Keratinocyte (primary cell): Measurements from ENCODE around the gene C3orf70. TPM values are rescaled to one million over a fixed set of nuclear protein-coding genes. Genes with fewer than 3 reads are reported as not detected.

Experiments
- DNase-seq: peaks from one replicate; pipeline ENCODE4 v3.0.0-alpha.2; 2011; ENCODE audit warnings: low read depth, missing footprints, low spot score
- FAIRE-seq: peaks from 2 replicates; lab custom pipeline; 2011; peaks lifted over from hg19 to GRCh38; lab: Jason Lieb, UNC
- H2AFZ ChIP-seq: 2 replicates; pipeline ENCODE4 v1.6.0; 2012; ENCODE audit warnings: low read length, control low read depth, inconsistent platforms; ENCODE audit not compliant: control insufficient read depth
- H3K27ac ChIP-seq: 2 replicates; pipeline ENCODE4 v1.5.1; 2011; ENCODE audit warnings: low read length; ENCODE audit not compliant: control insufficient read depth, insufficient read depth
- H3K27me3 ChIP-seq: 3 replicates; pipeline ENCODE4 v1.6.0; 2011; ENCODE audit warnings: low read length; ENCODE audit not compliant: control insufficient read depth, insufficient read depth; ENCODE audit errors: extremely low read depth
- H3K36me3 ChIP-seq, 2 experiments: 2 replicates in 1 of 2; 3 replicates in 1 of 2; pipeline ENCODE4 v1.5.1; 2011; ENCODE audit warnings: low read length in 2 of 2, mild to moderate bottlenecking in 1 of 2; ENCODE audit not compliant: control insufficient read depth in 2 of 2, insufficient read depth in 2 of 2; ENCODE audit errors: extremely low read depth in 1 of 2
- H3K4me1 ChIP-seq: 3 replicates; pipeline ENCODE4 v1.5.1; 2011; ENCODE audit warnings: low read length; ENCODE audit not compliant: control insufficient read depth, insufficient read depth; ENCODE audit errors: extremely low read depth
- H3K4me2 ChIP-seq: 3 replicates; pipeline ENCODE4 v1.6.0; 2011; ENCODE audit warnings: low read depth, low read length; ENCODE audit not compliant: control insufficient read depth, insufficient read depth; ENCODE audit errors: extremely low read depth
- H3K4me3 ChIP-seq, 3 experiments: fragments of 200-600 bp in 1 of 3; sonication (generic) in 1 of 3; 2 replicates in 2 of 3; 3 replicates in 1 of 3; pipeline ENCODE4 v1.5.1; 2011 to 2016; ENCODE audit warnings: low read length in 3 of 3, mild to moderate bottlenecking in 3 of 3, control low read depth in 2 of 3, inconsistent platforms in 1 of 3, low read depth in 1 of 3, mixed read lengths in 1 of 3, mixed run types in 1 of 3, moderate library complexity in 1 of 3; ENCODE audit not compliant: control insufficient read depth in 2 of 3, insufficient read depth in 2 of 3; ENCODE audit errors: extremely low read depth in 1 of 3
- H3K79me2 ChIP-seq: 2 replicates; pipeline ENCODE4 v1.6.0; 2012; ENCODE audit warnings: low read length; ENCODE audit not compliant: control insufficient read depth, insufficient read depth
- H3K9ac ChIP-seq: 3 replicates; pipeline ENCODE4 v1.6.0; 2011; ENCODE audit warnings: low read length; ENCODE audit not compliant: control insufficient read depth, insufficient read depth; ENCODE audit errors: extremely low read depth
- H3K9me1 ChIP-seq: 3 replicates; pipeline ENCODE4 v1.6.0; 2011; ENCODE audit warnings: low read length; ENCODE audit not compliant: control insufficient read depth, insufficient read depth; ENCODE audit errors: extremely low read depth
- H3K9me3 ChIP-seq: 2 replicates; pipeline ENCODE4 v1.5.1; 2012; ENCODE audit warnings: low read depth, low read length; ENCODE audit not compliant: control insufficient read depth
- H4K20me1 ChIP-seq: 3 replicates; pipeline ENCODE4 v1.6.0; 2011; ENCODE audit warnings: low read length; ENCODE audit not compliant: control insufficient read depth, insufficient read depth; ENCODE audit errors: extremely low read depth
- EZH2 ChIP-seq: IDR thresholded peaks from one replicate; pipeline ENCODE4 v1.6.1; 2012; ENCODE audit warnings: inconsistent platforms, mild to moderate bottlenecking, low read length, moderate library complexity
- dilution Hi-C: fragments of 300-500 bp; cut with MboI; formaldehyde crosslinking; loops from one replicate; pipeline ENCODE4 v1.7.0; 2020; ENCODE audit warnings: low sequenced_read_pairs; ENCODE audit not compliant: extremely low pct_ligation_motif_present
- polyA plus RNA-seq, 5 experiments: library from polyadenylated mRNA; depleted of rRNA in 3 of 5; stranded (reverse) in 3 of 5; stranded (forward) in 1 of 5; unstranded in 1 of 5; fragments of >200 nt; gene quantifications; 1 replicate in 1 of 5; 2 replicates in 3 of 5; 3 replicates in 1 of 5; pipeline versions ENCODE4 v1.2.1 to v1.2.3, GENCODE V29; 2011 to 2012; ENCODE audit warnings: missing spikeins in 2 of 5, low read depth in 1 of 5, low replicate concordance in 1 of 5
- TF ChIP-seq, protein P1 (sequence below), 3 experiments: IDR thresholded peaks in 1 of 3; conservative IDR thresholded peaks in 1 of 3; optimal IDR thresholded peaks in 1 of 3; 2 replicates in 2 of 3; 3 replicates in 1 of 3; pipeline versions ENCODE3 to v1.5.1; 2011; ENCODE audit warnings: low read length in 3 of 3, mild to moderate bottlenecking in 3 of 3, moderate library complexity in 2 of 3, control low read depth in 1 of 3, inconsistent platforms in 1 of 3; ENCODE audit not compliant: insufficient read depth in 2 of 3; ENCODE audit errors: extremely low read depth in 1 of 3

The C3orf70 gene
- polyA plus RNA-seq, 1 donor (not counting 4 experiments of a cell fraction or from before 2014, with no cell fraction given) = not detected

DNA sequence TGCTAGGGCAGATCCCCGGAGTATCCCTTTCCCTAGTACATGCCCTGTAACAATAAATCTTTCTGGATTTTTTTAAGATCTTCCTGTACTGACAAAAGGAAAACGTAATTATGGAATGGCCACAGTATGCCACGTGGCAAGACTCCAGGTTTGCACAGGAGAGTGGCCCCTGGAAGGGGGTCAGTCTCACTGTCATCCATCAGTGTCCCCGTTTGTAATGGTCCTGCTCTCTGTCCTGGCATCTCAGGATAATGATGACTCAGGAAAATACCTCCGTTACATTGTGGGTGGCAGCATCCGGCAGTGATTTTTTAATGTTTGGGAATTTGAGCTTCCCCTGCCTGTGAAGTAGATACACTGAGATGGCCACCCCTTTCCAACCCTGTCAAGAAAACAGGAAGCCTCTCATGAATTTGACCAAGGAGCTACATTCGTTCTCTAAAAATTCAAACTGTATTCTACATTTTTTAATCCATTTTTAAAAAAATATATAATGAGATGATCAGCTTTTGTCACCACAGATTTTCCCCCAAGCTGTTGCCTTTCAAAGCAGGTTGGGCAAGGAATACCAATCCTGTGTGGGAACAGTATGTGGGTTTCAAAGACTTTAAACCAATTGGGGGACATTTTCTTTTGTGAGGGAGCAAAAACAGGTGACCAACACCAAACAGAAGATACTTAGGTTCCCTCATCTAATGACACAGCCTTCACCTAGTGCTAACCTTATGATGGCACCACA, 110.4 kb downstream of the C3orf70 start:
- no peak overlapping the region for H3K27ac ChIP-seq
- no peak for FAIRE-seq
- H4K20me1 ChIP-seq = no peaks in the 10 kb centered on the region
- H3K4me3 ChIP-seq = no peak overlapping the region
- H2AFZ ChIP-seq = no peak overlapping the region
- H3K27me3 ChIP-seq = no peaks in the 10 kb centered on the region
- no peaks in the 10 kb centered on the region for H3K9me1 ChIP-seq
- H3K79me2 ChIP-seq = no peaks in the 10 kb centered on the region
- no peak for DNase-seq
- TF ChIP-seq, protein P1, sequence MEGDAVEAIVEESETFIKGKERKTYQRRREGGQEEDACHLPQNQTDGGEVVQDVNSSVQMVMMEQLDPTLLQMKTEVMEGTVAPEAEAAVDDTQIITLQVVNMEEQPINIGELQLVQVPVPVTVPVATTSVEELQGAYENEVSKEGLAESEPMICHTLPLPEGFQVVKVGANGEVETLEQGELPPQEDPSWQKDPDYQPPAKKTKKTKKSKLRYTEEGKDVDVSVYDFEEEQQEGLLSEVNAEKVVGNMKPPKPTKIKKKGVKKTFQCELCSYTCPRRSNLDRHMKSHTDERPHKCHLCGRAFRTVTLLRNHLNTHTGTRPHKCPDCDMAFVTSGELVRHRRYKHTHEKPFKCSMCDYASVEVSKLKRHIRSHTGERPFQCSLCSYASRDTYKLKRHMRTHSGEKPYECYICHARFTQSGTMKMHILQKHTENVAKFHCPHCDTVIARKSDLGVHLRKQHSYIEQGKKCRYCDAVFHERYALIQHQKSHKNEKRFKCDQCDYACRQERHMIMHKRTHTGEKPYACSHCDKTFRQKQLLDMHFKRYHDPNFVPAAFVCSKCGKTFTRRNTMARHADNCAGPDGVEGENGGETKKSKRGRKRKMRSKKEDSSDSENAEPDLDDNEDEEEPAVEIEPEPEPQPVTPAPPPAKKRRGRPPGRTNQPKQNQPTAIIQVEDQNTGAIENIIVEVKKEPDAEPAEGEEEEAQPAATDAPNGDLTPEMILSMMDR (optimal IDR thresholded peaks at IDR 0.05 in 1 of 3, IDR thresholded peaks at IDR 0.05 in 1 of 3, conservative IDR thresholded peaks at IDR 0.05 in 1 of 3; ENCODE audit: extremely low read depth in 1 of 3, insufficient read depth in 2 of 3, low read length in 3 of 3) = no peak
- no peak for TF ChIP-seq EZH2
- H3K36me3 ChIP-seq = no peaks in the 10 kb centered on the region
- no peaks in the 10 kb centered on the region for H3K9me3 ChIP-seq
- H3K4me2 ChIP-seq = no peak overlapping the region
- no peak overlapping the region for H3K9ac ChIP-seq
- dilution Hi-C loops = no loop called here
- peaks cover 12% of the 10 kb centered on the region for H3K4me1 ChIP-seq

DNA sequence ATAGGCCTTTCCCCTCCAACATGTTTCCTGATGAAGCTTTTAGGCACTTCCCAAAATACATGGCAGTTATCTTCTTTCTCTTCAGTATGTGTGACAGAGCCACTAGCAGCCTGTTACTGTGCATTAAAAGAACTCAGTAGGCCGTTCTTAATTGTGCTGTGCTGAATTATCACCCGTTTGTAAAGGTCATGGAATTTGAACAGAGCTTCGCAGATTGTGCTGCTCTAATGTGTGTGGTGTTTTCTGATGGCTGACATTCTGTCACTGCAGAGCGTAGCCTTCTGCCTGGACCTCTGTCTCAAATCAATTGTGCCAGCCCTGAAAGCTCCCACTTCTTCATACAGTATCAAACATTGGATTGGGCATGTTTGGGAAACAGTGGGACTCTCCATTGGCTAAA, 111.3 kb downstream of the C3orf70 start:
- Histone ChIP-seq H3K27ac (no peak overlapping the region), H4K20me1 (no peaks in the 10 kb centered on the region), H3K4me1 (peaks cover 12% of the 10 kb centered on the region), H2AFZ (no peak overlapping the region), H3K9me1 (no peaks in the 10 kb centered on the region), H3K27me3 (no peaks in the 10 kb centered on the region), H3K4me2 (no peak overlapping the region), H3K4me3 (no peak overlapping the region), H3K9me3 (no peaks in the 10 kb centered on the region), H3K36me3 (no peaks in the 10 kb centered on the region), H3K79me2 (no peaks in the 10 kb centered on the region), H3K9ac (no peak overlapping the region)
- no peak for FAIRE-seq
- no peak for DNase-seq
- dilution Hi-C loops = no loop called here
- TF ChIP-seq, protein P1 (optimal IDR thresholded peaks at IDR 0.05 in 1 of 3, IDR thresholded peaks at IDR 0.05 in 1 of 3, conservative IDR thresholded peaks at IDR 0.05 in 1 of 3; ENCODE audit: extremely low read depth in 1 of 3, insufficient read depth in 2 of 3, low read length in 3 of 3) = no peak
- no peak for TF ChIP-seq EZH2
